Activated gamma-delta T cell treated with anti-CD3 and anti-CD28 coated beads, Interleukin-2, amount 50 U/mL, for 16 hours (primary cell): ENCODE measurements around the gene CCDC184.
"Not testable (repeated sequence)": the region's sequence is repeated elsewhere in the genome, so short reads cannot be mapped to it uniquely, and the experiment has no call there.

Experiments
- DNase-seq: peaks from one replicate; pipeline ENCODE4 v3.0.0-alpha.2; 2020; ENCODE audit warnings: low read depth

CCDC184 gene

GRCh38 chr12:48203192-48203591 lies 19.7 kb downstream of the CCDC184 start, which contains the start of gene OR10AD1:
Gene OR10AD1, minus strand, starts transcription at chr12:48203292. Its CDS starts 0 bp downstream, at chr12:48203292.
- DNase-seq = no peak

DNA sequence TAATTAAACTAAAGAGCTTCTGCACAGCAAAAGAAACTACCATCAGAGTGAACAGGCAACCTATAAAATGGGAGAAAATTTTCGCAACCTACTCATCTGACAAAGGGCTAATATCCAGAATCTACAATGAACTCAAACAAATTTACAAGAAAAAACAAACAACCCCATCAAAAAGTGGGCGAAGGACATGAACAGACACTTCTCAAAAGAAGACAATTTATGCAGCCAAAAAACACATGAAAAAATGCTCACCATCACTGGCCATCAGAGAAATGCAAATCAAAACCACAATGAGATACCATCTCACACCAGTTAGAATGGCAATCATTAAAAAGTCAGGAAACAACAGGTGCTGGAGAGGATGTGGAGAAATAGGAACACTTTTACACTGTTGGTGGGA lies 26.1 kb downstream of the CCDC184 start:
- DNase-seq = not testable (repeated sequence)

DNA sequence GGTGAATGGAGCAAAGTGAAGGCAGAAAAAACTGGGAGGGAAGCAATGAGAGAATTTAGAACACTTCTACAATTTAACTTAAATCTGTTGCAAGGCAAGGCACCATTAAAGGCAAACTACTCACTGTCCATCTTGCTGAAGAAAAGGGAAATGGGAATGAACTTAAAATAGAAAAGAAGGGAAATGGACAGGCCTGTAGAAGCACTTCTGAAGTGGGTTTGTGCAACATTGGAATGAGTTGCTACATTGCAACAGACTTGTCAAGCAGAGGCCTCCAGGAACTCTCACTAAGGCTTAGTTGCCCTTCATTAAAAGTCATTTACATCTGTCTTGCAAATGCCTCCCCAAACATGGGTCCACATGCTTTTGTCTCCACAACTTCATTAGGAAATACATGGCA lies 33.3 kb downstream of the CCDC184 start:
- no peak for DNase-seq

DNA sequence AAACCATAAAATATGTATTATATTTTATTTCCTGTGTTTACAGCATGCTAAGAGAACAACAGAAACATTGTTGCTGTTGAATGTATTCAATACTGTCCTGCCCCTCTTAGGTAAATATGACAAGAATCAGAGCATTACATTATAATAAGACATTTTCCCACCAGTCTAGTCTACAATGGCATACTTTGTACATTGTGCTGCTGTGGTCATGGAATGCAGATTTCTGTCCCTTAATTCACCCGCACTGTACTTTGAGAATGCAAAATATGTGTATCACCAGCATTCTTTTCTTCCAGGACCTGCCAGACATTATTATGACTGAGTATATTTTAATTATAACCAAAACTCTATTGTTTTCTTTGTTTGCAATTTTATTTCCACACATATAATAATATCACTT lies 36.2 kb downstream of the CCDC184 start:
- DNase-seq = no peak

- DNase-seq = no peak
Observed at GRCh38 chr12:48220701-48221100, 37.3 kb downstream of the CCDC184 start.

DNA sequence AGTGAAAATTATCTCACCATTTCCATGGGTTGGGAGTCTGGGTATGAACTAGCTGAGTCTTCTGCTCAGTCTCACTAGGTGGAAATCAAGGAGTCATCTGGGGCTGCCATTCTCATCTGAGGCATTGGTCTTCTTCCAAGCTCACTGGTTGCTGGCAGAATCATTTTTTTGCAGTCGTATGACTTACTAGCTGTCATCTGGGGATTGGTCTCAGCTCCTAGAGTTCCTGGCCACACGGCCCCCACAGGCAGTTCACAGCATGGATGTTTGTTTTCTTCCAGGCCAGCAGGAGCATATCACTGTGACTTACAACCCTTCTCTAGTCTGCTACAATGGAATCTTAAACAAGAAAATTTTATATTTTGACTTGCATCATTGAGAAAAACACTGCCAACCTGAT lies 38.2 kb downstream of the CCDC184 start:
- DNase-seq = no peak

DNA sequence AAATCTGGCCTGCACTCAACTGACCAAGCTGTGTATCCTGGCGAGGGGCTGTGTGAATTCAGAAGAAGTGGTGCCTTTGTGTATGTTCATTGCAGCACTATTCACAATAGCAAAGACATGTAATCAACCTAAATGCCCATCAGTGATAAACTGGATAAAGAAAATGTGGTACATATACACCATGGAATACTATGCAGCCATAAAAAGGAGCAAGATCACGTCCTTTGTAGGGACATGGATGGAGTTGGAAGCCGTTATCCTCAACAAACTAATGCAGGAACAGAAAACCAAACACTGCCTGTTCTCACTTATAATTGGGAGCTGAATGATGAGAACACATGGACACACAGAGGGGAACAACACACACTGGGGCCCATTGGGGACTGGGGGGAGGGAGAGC lies 41.1 kb downstream of the CCDC184 start:
- DNase-seq = not testable (repeated sequence)

- DNase-seq = not testable (repeated sequence)
Observed at GRCh38 chr12:48231169-48231958, 47.9 kb downstream of the CCDC184 start.
